ENCODE results near the gene RBP2. TPM values are rescaled to one million over a fixed set of nuclear protein-coding genes. Genes with fewer than 3 reads are reported as not detected.

Gene RBP2
- total RNA-seq, 4 donors from 2014 or later: not detected

DNA sequence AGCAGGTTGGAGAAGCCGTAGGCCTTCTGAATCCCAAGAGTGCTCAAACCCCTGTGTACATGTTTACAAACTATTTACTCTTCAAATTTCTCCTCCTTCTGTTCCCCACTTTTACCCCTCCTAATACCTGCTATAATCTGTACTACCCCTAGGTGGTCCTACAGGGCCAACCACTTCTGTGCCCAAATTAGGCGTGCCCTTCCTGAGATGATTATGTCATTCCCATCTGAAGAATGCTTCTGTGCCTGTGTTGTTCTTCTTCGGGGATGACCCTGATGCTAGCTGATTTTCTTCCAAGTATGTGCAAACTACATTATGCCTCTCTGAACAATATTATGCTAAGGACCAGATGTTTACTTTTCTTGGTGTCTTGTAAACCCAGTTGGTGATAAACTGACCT, 20.5 kb downstream of the RBP2 start:
- Histone ChIP-seq H3K36me3 (no peaks in the 10 kb centered on the region), H3K27me3 (no peaks in the 10 kb centered on the region), H3K4me3 (no peak overlapping the region), H3K4me1 (peaks cover 0 to 12% (median 0%) of the 10 kb centered on the region in 3 donors), H3K9me3 (no peaks in the 10 kb centered on the region), H3K27ac (no peak overlapping the region)
- WGBS, 2 donors: 58 to 70% methylated on average over 3 of the region's 3 CpGs
- intact Hi-C loops (cut with DNase I): no loop called here
- DNase-seq: no peak
- no peak for TF ChIP-seq POLR2A (IDR thresholded peaks at IDR 0.05)
- TF ChIP-seq, protein P1, sequence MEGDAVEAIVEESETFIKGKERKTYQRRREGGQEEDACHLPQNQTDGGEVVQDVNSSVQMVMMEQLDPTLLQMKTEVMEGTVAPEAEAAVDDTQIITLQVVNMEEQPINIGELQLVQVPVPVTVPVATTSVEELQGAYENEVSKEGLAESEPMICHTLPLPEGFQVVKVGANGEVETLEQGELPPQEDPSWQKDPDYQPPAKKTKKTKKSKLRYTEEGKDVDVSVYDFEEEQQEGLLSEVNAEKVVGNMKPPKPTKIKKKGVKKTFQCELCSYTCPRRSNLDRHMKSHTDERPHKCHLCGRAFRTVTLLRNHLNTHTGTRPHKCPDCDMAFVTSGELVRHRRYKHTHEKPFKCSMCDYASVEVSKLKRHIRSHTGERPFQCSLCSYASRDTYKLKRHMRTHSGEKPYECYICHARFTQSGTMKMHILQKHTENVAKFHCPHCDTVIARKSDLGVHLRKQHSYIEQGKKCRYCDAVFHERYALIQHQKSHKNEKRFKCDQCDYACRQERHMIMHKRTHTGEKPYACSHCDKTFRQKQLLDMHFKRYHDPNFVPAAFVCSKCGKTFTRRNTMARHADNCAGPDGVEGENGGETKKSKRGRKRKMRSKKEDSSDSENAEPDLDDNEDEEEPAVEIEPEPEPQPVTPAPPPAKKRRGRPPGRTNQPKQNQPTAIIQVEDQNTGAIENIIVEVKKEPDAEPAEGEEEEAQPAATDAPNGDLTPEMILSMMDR (IDR thresholded peaks at IDR 0.05): peak in 1 of 6 experiments; percentile 28

DNA sequence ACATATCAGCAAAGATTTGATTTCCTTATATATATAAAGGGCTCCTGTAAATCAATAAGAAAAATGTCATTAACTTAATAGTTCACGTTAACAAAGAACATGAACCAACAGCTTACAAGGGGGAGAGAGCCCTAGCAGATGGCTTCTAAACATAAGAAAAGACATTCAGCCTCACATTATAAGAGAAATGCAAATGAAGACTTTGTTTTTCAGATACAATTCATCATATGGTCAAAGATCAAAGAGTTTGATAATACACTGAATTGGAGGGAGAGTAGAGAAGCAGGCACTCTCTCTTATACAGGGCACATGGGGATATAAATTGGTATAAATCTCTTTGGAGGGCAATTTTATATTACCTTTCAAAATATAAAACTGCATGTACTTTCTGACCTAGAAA, 21.1 kb downstream of the RBP2 start:
- H3K27ac ChIP-seq: no peak overlapping the region
- no peak overlapping the region for H3K4me3 ChIP-seq
- DNase-seq: no peak
- WGBS, 2 donors: 96 to 100% methylated on average over 1 of the region's 1 CpG
- no peaks in the 10 kb centered on the region for H3K36me3 ChIP-seq
- intact Hi-C loops (cut with DNase I): no loop called here
- peaks cover 0 to 12% (median 0%) of the 10 kb centered on the region in 3 donors for H3K4me1 ChIP-seq
- TF ChIP-seq, protein P1 (IDR thresholded peaks at IDR 0.05): no peak
- TF ChIP-seq POLR2A (IDR thresholded peaks at IDR 0.05): no peak
- H3K27me3 ChIP-seq: no peaks in the 10 kb centered on the region
- H3K9me3 ChIP-seq: no peaks in the 10 kb centered on the region

DNA sequence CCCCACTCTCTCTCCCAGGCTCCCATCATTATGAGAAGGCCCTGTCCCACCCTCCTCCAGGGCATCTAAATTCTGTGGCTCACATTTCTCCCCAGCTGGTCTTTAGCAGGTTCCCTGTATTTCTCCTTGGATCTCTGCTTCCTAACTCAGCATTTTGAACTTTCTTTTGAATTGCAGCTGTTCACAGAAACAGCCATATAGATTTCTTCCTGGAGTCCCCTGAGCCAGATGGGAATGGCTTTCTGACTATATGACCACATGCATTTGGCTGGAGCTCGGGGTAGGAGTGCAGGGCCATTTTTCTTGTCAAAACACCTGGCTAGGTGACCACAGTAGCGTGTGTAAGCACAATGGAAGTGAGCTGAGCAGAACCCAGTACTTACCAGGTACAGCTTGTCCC, 22.0 kb downstream of the RBP2 start:
- H3K36me3 ChIP-seq: no peaks in the 10 kb centered on the region
- H3K9me3 ChIP-seq: no peaks in the 10 kb centered on the region
- no peak for DNase-seq
- no peak overlapping the region for H3K4me3 ChIP-seq
- WGBS, 2 donors: 60 to 67% methylated on average over 1 to 2 of the region's 2 CpGs
- H3K27me3 ChIP-seq: no peaks in the 10 kb centered on the region
- peaks cover 0 to 12% (median 0%) of the 10 kb centered on the region in 3 donors for H3K4me1 ChIP-seq
- H3K27ac ChIP-seq: no peak overlapping the region
- no peak for TF ChIP-seq POLR2A (IDR thresholded peaks at IDR 0.05)
- TF ChIP-seq, protein P1 (IDR thresholded peaks at IDR 0.05): no peak
- intact Hi-C loops (cut with DNase I): no loop called here

DNA sequence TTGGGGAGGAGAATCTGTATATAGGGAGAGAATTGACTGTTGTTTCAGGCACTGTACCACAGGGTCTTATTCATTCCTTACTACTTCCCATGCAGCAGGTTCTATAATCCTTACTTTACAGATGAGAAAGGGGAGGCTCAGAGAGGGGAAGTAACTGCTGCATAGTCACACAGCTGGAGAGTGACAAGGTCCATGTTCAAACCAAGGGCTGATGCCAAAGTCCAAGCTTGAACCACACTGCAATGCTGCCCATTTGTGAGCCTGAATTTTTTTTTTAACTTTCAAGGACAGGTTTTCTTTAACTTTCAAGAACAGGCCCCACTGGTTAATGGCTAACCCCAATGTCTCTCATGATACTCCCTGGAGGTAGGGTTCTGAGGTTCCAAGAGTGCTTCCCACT, 26.2 kb downstream of the RBP2 start:
- intact Hi-C loops (cut with DNase I): no loop called here
- H3K4me3 ChIP-seq: no peak overlapping the region
- H3K27me3 ChIP-seq: no peaks in the 10 kb centered on the region
- H3K9me3 ChIP-seq: no peaks in the 10 kb centered on the region
- TF ChIP-seq, protein P1 (IDR thresholded peaks at IDR 0.05): no peak
- no peak for TF ChIP-seq POLR2A (IDR thresholded peaks at IDR 0.05)
- no peaks in the 10 kb centered on the region for H3K36me3 ChIP-seq
- no peaks in the 10 kb centered on the region for H3K4me1 ChIP-seq
- no peak overlapping the region for H3K27ac ChIP-seq
- no peak for DNase-seq

DNA sequence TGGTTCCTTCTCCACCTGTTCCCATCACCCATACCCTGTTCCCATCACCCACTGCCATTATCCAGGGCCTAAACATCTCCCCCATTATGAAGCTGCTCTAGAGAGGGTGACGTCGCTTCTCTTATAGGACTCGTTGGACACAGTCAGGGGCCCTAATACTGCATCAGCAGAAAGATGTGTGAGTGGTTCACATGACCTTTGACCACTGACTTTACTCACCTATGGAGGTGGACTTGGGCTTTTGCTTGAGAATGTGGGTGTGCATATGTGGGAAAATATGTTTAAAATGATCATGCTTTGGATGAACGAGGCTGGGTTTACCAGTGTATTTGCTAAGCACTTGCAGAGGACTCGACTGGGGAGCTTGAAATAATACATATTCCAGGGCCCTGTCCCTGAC, 26.8 kb downstream of the RBP2 start:
- Histone ChIP-seq H3K9me3 (no peaks in the 10 kb centered on the region), H3K4me1 (no peaks in the 10 kb centered on the region), H3K27ac (no peak overlapping the region), H3K27me3 (no peaks in the 10 kb centered on the region), H3K36me3 (no peaks in the 10 kb centered on the region), H3K4me3 (no peak overlapping the region)
- WGBS, 2 donors: 85 to 90% methylated on average over 5 of the region's 5 CpGs
- DNase-seq: no peak
- intact Hi-C loops (cut with DNase I): no loop called here
- TF ChIP-seq POLR2A (IDR thresholded peaks at IDR 0.05): no peak
- TF ChIP-seq, protein P1 (IDR thresholded peaks at IDR 0.05): no peak
